HUES6 (cell line): ENCODE data around the gene POLL.
"Not testable (repeated sequence)": the region's sequence is repeated elsewhere in the genome, so short reads cannot be mapped to it uniquely, and the experiment has no call there.

ENCODE experiments used
- H3K27ac ChIP-seq: 2 replicates; pipeline ENCODE4 v1.7.0; 2013; ENCODE audit warnings: low read depth, mild to moderate bottlenecking, low read length, inconsistent platforms
- H3K27me3 ChIP-seq: 2 replicates; pipeline ENCODE4 v1.6.1; 2013; ENCODE audit warnings: low read length; ENCODE audit not compliant: control insufficient read depth, insufficient read depth
- H3K36me3 ChIP-seq: 2 replicates; pipeline ENCODE4 v1.6.1; 2013; ENCODE audit warnings: low read length; ENCODE audit not compliant: control insufficient read depth, insufficient read depth
- H3K4me1 ChIP-seq: 2 replicates; pipeline ENCODE4 v1.6.1; 2013; ENCODE audit warnings: low read length; ENCODE audit not compliant: control insufficient read depth, insufficient read depth
- H3K4me3 ChIP-seq: 2 replicates; pipeline ENCODE4 v1.5.1; 2013; ENCODE audit warnings: low read depth, low read length
- H3K9ac ChIP-seq: one replicate; pipeline ENCODE4 v1.6.1; 2013; ENCODE audit warnings: mild to moderate bottlenecking, low read length
- H3K9me3 ChIP-seq: 2 replicates; pipeline ENCODE4 v1.6.1; 2013; ENCODE audit warnings: low read depth, low read length; ENCODE audit not compliant: control insufficient read depth, insufficient read depth

The POLL gene

GRCh38 chr10:101587725-101588653 lies at the start of gene POLL, which contains the start of gene DPCD:
POLL (minus strand) TSS chr10:101588257; CDS start chr10:101587360, 897 bp downstream.
DPCD (plus strand) TSS chr10:101588321; CDS start chr10:101588337, 16 bp downstream.
- no peak within 1 kb of the TSS for H3K27ac ChIP-seq
- H3K27me3 ChIP-seq, result no peaks in the 10 kb centered on the region
- H3K9ac ChIP-seq, result peak within 1 kb of the TSS; percentile 79
- H3K9me3 ChIP-seq, result no peaks in the 10 kb centered on the region
- H3K4me1 ChIP-seq, result peaks cover 15% of the 10 kb centered on the region
- H3K36me3 ChIP-seq, result peaks cover 21% of the 10 kb centered on the region
- peak within 1 kb of the TSS; percentile 96 for H3K4me3 ChIP-seq

DNA sequence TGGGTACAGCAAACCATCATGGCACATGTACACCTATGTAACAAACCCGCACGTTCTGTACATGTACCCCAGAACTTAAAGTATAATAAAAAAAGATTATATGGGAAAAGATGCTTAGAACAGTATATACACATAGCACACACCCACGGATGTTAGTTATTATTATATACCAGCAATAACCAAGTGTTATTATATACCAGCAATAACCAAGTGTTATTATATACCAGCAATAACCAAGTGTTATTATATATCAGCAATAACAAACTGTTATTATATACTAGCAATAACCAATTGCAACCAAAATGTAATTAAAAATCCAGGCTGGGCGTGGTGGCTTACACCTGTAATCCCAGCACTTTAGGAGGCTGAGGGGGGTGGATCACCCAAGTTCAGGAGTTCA lies 45.5 kb upstream of the POLL start:
- not testable (repeated sequence) for H3K27me3 ChIP-seq, H3K9me3 ChIP-seq, H3K9ac ChIP-seq, H3K27ac ChIP-seq, H3K4me1 ChIP-seq, H3K36me3 ChIP-seq, H3K4me3 ChIP-seq

DNA sequence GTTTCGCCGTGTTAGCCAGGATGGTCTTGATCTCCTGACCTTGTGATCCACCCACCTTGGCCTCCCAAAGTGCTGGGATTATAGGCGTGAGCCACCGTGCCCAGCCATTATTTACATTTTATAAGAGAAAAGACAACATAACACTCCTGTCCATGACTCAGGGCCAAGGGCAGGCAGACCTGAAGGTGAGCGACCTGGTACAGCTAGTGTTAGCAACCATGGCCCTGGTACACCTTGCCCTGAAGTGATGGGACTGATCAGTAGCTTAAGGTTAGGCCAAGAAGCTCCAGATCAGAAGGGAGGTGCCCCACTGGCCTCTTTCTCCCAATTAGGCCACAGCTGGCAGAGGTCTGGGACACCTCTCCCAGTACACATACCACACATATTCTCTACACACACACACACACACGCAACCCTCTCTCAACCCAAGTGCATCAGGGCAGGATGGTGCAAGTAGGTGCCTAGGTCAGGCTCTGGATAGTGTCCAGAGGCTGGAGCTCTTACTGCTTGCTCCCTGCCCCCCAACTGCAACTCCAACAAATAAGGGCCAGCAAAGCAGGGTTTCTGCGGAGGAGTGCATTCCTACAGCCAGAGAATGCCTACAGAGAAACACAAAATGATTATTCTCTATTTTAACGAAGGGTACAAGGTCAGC lies 43.9 kb upstream of the POLL start:
- no peak overlapping the region for H3K4me3 ChIP-seq
- 0 out of 2 replicates have a peak, but pooled peaks cover 8% of the 10 kb centered on the region for H3K9me3 ChIP-seq
- H3K4me1 ChIP-seq, result no peaks in the 10 kb centered on the region
- H3K27ac ChIP-seq, result no peak overlapping the region
- H3K36me3 ChIP-seq, result 0 out of 2 replicates have a peak, but pooled peaks cover 2% of the 10 kb centered on the region
- no peak overlapping the region for H3K9ac ChIP-seq
- no peaks in the 10 kb centered on the region for H3K27me3 ChIP-seq

DNA sequence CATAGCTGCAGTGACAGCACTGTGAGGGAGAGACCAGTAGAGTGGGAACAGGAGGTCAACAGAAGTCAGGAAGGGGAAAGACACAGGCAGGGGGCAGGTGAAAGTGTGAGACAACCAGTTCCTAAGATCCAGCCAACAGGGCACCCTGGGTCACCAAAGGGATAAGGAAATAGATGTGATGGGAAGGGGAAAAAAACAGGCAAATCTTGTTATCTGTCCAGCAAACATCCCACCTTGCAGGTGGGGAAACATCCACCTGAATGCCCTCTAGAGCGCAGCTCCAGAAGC lies 42.5 kb upstream of the POLL start:
- Histone ChIP-seq H3K4me3 (no peak overlapping the region), H3K4me1 (no peaks in the 10 kb centered on the region), H3K9me3 (0 out of 2 replicates have a peak, but pooled peaks cover 7% of the 10 kb centered on the region), H3K36me3 (0 out of 2 replicates have a peak, but pooled peaks cover 2% of the 10 kb centered on the region), H3K9ac (no peak overlapping the region), H3K27ac (no peak overlapping the region), H3K27me3 (no peaks in the 10 kb centered on the region)

DNA sequence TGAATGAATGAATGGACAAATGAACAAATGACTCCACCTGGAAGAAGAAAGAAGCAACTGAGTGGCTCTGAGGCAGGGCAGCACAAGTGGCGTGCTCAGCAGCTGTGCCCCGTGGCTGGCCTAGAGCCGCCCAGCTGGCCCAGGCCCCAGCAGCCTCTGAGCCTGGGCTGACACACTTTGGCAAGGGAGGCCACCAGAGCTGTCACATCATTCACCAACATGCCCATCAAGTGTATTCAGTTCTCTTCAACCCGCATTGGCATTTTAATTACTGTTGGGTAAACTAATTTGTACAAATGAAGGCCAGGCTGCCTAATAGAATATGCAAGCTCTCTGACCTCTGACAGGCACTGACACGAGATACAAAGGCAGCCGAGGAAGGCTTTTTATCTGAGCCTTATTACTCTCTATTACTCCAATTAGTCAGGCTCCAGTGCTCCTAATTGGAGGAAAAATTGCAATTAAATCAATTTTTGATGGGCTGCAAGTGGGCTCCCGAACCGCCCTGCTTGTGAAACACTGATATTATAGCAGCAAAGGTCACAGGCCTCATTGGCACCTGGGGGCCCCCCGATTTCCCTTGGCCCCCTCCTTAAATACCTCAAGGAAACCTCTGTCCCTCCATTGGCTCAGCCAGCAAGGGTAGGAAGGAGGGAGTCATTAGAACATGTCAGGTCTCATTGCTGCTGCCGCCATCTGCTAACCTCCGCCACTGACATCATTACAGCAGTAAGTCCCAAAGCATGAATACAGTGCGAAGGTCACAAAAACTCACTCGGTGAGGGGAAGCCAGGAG lies 42.0 kb upstream of the POLL start:
- Histone ChIP-seq H3K36me3 (no peaks in the 10 kb centered on the region), H3K4me3 (no peak overlapping the region), H3K9ac (no peak overlapping the region), H3K27me3 (no peaks in the 10 kb centered on the region), H3K27ac (no peak overlapping the region), H3K9me3 (0 out of 2 replicates have a peak, but pooled peaks cover 4% of the 10 kb centered on the region), H3K4me1 (no peaks in the 10 kb centered on the region)

GRCh38 chr10:101625821-101626412 lies 37.9 kb upstream of the POLL start:
- Histone ChIP-seq H3K4me1 (no peaks in the 10 kb centered on the region), H3K27me3 (no peaks in the 10 kb centered on the region), H3K9me3 (no peaks in the 10 kb centered on the region), H3K36me3 (peaks cover 7% of the 10 kb centered on the region), H3K9ac (no peak overlapping the region), H3K4me3 (no peak overlapping the region), H3K27ac (no peak overlapping the region)

GRCh38 chr10:101624526-101625102 lies 36.6 kb upstream of the POLL start:
- Histone ChIP-seq H3K4me3 (no peak overlapping the region), H3K9ac (no peak overlapping the region), H3K36me3 (peaks cover 7% of the 10 kb centered on the region), H3K9me3 (no peaks in the 10 kb centered on the region), H3K4me1 (no peaks in the 10 kb centered on the region), H3K27ac (no peak overlapping the region), H3K27me3 (no peaks in the 10 kb centered on the region)

GRCh38 chr10:101623528-101623927 lies 35.5 kb upstream of the POLL start:
- no peaks in the 10 kb centered on the region for H3K4me1 ChIP-seq
- no peak overlapping the region for H3K9ac ChIP-seq
- H3K27me3 ChIP-seq, result no peaks in the 10 kb centered on the region
- H3K27ac ChIP-seq, result no peak overlapping the region
- H3K4me3 ChIP-seq, result no peak overlapping the region
- no peaks in the 10 kb centered on the region for H3K9me3 ChIP-seq
- H3K36me3 ChIP-seq, result peaks cover 7% of the 10 kb centered on the region

- Histone ChIP-seq H3K27me3 (no peaks in the 10 kb centered on the region), H3K4me1 (peaks cover 17% of the 10 kb centered on the region), H3K9me3 (no peaks in the 10 kb centered on the region), H3K9ac (no peak overlapping the region), H3K4me3 (no peak overlapping the region), H3K36me3 (peaks cover 7% of the 10 kb centered on the region), H3K27ac (no peak overlapping the region)
Measured at GRCh38 chr10:101619983-101620382, 31.9 kb upstream of the POLL start.

GRCh38 chr10:101618871-101619270 lies 30.8 kb upstream of the POLL start:
- Histone ChIP-seq H3K9ac (no peak overlapping the region), H3K27me3 (no peaks in the 10 kb centered on the region), H3K4me1 (peaks cover 26% of the 10 kb centered on the region), H3K36me3 (peaks cover 6% of the 10 kb centered on the region), H3K27ac (no peak overlapping the region), H3K4me3 (no peak overlapping the region), H3K9me3 (no peaks in the 10 kb centered on the region)
